ENCODE results near the gene ZNF839. TPM values are rescaled to one million over a fixed set of nuclear protein-coding genes. Genes with fewer than 3 reads are reported as not detected.

Gene ZNF839
- total and polyA plus RNA-seq, 2 of the 4 experiments (the other 2 are of a cell fraction) = 5.7 to 10.7 TPM

DNA sequence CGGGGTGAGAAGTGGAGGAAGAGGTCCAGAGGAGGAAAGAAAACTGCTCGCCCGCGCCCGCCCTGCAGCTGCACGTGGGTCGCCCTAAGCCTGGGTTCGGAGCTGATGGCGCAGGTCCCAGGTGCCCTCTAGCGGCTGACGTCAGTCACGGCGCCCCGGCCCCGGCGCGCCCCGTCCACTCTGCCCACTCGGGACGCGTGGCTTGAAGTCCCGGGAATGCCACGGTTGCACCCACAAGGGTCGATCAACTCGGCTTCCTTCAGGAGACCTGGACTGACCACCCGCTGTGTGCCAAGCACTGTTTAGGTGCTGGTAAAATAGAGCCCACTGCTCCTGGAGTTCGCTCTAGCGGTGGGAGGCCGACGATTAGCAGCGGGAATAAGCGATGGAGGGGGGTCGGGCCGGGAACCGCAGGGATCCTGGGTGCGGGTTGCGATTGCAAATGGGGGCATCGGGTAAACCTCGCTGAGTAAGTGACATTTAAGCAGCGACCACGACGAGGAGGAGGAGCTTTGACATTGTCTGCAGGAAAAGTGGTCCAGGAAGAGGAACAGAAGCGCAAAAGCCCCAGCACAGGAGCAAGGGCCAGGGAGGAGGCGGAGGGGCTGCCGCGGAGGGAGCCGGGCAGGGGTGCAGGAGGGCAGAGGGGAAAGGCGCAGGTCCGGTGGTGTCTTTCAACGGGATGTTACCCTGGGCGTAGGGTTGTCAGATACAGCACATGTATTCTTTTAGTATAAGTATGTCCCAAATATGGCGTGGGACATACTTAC, 5.1 kb upstream of the ZNF839 start:
- no peaks in the 10 kb centered on the region for H4K20me1 ChIP-seq (ENCODE audit: insufficient read depth, low read length)
- peak overlapping the region; percentile 89 for H2AK9ac ChIP-seq (replicated peaks; ENCODE audit: low read depth, low read length, poor library complexity)
- H3K9me3 ChIP-seq (ENCODE audit: control insufficient read depth, insufficient read depth, low read length) = no peaks in the 10 kb centered on the region
- ChIA-PET POLR2A (ENCODE audit: unreplicated experiment) (interaction anchor here (0.9 kb wide), 1 partner anchor 9 kb away, joined by 3 read pairs; the partner anchor contains the start of gene MOK), CTCF (interaction anchor here (0.6 to 0.9 kb wide), 9 partner anchors 10 to 401 kb away, joined by 3 to 5 read pairs (median 3); partner anchors contain the start of gene MOK)
- peak overlapping the region; percentile 40; the same call in 1 of the 2 replicates for H3K56ac ChIP-seq (ENCODE audit: extremely low read depth, insufficient read depth, low read length)
- H3K9ac ChIP-seq (ENCODE audit: low read depth, low read length) = peak overlapping the region; percentile 77
- H4K5ac ChIP-seq (ENCODE audit: low read depth, low read length) = peak overlapping the region; percentile 39; the same call in 1 of the 2 replicates
- peak overlapping the region; percentile 61 to 88 for H4K8ac ChIP-seq (ENCODE audit: low read depth in 2 of 2, low read length in 2 of 2)
- intact Hi-C loops (cut with micrococcal nuclease) (loop anchor here (1.0 to 2.0 kb wide), 5 partner anchors 79 to 353 kb away; partner anchors contain the start of genes HSP90AA1 and WDR20), in situ Hi-C loops (cut with MboI; ENCODE audit: low sequenced_read_pairs) (loop anchor here (5.0 to 25.0 kb wide), 5 partner anchors 77 to 552 kb away; partner anchors contain the start of genes DYNC1H1, HSP90AA1 and PPP2R5C), dilution Hi-C loops (cut with HindIII; ENCODE audit: low sequenced_read_pairs, unreplicated experiment) (no loop called here)
- peaks cover 14% of the 10 kb centered on the region for H3K9me1 ChIP-seq (ENCODE audit: insufficient read depth, low read length)
- DNase-seq (peak; percentile 79), ATAC-seq (ENCODE audit: low read depth) (peak; percentile 77)
- peak overlapping the region; percentile 77 for H4K91ac ChIP-seq (ENCODE audit: insufficient read depth, low read depth, low read length)
- H3K27ac ChIP-seq (ENCODE audit: insufficient read depth, low read length) = peak overlapping the region; percentile 19; the same call in 1 of the 2 replicates
- no peaks in the 10 kb centered on the region for H3K36me3 ChIP-seq (ENCODE audit: control insufficient read depth, insufficient read depth, low read length)
- H3K4me3 ChIP-seq (ENCODE audit: insufficient read depth, low read depth, low read length) = peak overlapping the region; percentile 46
- peak overlapping the region; percentile 93 for H3K4me2 ChIP-seq (ENCODE audit: low read depth, low read length)
- no peaks in the 10 kb centered on the region for H3K27me3 ChIP-seq (ENCODE audit: control insufficient read depth, insufficient read depth, low read length)
- BruUV-seq (replicated peaks) = no TSS peak
- peak overlapping the region; percentile 94; the same call in 1 of the 3 replicates for H2BK15ac ChIP-seq (ENCODE audit: low read depth, low read length)
- peak overlapping the region; percentile 93 for H3K23ac ChIP-seq (ENCODE audit: low read depth, low read length)
- H3K79me1 ChIP-seq (ENCODE audit: low read depth in 1 of 2, low read length in 2 of 2) = peaks cover 0 to 11% of the 10 kb centered on the region in 2 experiments; a peak in 2 of 4 replicates
- peak overlapping the region; percentile 92 for H3K4ac ChIP-seq (ENCODE audit: low read depth, low read length)
- H3K14ac ChIP-seq (replicated peaks; ENCODE audit: low read depth, low read length) = peak overlapping the region; percentile 92
- H2AFZ ChIP-seq (replicated peaks; ENCODE audit: low read length, poor library complexity) = peak overlapping the region; percentile 98
- H2BK20ac ChIP-seq (ENCODE audit: low read depth, low read length) = peak overlapping the region; percentile 91
- no peak overlapping the region; the same call in 1 of the 2 replicates for H3K18ac ChIP-seq (ENCODE audit: low read depth, low read length)
- peak overlapping the region; percentile 96 for H2BK120ac ChIP-seq (ENCODE audit: low read depth, low read length)
- H2BK5ac ChIP-seq (ENCODE audit: low read depth, low read length, poor library complexity, severe bottlenecking) = peak overlapping the region; percentile 52
- 3% methylated on average over 37 of the region's 52 CpGs; no CpG with 5 or more reads in 1 of the 2 experiments for WGBS, 2 experiments (ENCODE audit: extremely low coverage in 2 of 2, insufficient read length in 1 of 2)
- peak overlapping the region; percentile 30; the same call in 1 of the 2 replicates for H2AK5ac ChIP-seq (ENCODE audit: low read depth, low read length)
- peaks cover 11% of the 10 kb centered on the region for H3K4me1 ChIP-seq (ENCODE audit: control insufficient read depth, insufficient read depth, low read length)
- TF ChIP-seq CEBPB (IDR thresholded peaks at IDR 0.05; ENCODE audit: low read depth, low read length) (no peak), CHD1 (IDR thresholded peaks at IDR 0.05; ENCODE audit: low read depth, low read length) (no peak), MAZ (IDR thresholded peaks at IDR 0.05; ENCODE audit: borderline replicate concordance, low read depth, low read length) (peak; percentile 38; the same call in 1 of the 2 replicates), SMC3 (IDR thresholded peaks at IDR 0.05; ENCODE audit: low read depth, low read length) (peak; percentile 82), RFX5 (IDR thresholded peaks at IDR 0.05; ENCODE audit: low read depth, low read length) (no peak), RCOR1 (IDR thresholded peaks at IDR 0.05; ENCODE audit: insufficient replicate concordance, low read length) (no peak), POLR2A (IDR thresholded peaks at IDR 0.05; ENCODE audit: low read depth, low read length) (0 out of 2 replicates have a peak, but pooled peaks have one; percentile 35), FOS (IDR thresholded peaks at IDR 0.05; ENCODE audit: low read depth, low read length) (no peak), BHLHE40 (IDR thresholded peaks at IDR 0.05; ENCODE audit: low read depth, low read length) (peak; percentile 76), MAFK (IDR thresholded peaks at IDR 0.05; ENCODE audit: low read depth, low read length) (no peak), MXI1 (IDR thresholded peaks at IDR 0.05; ENCODE audit: borderline replicate concordance, low read depth, low read length) (peak; percentile 99), NFE2L2 (IDR thresholded peaks at IDR 0.05; ENCODE audit: low read depth, low read length) (no peak)
- TF ChIP-seq, protein P1, sequence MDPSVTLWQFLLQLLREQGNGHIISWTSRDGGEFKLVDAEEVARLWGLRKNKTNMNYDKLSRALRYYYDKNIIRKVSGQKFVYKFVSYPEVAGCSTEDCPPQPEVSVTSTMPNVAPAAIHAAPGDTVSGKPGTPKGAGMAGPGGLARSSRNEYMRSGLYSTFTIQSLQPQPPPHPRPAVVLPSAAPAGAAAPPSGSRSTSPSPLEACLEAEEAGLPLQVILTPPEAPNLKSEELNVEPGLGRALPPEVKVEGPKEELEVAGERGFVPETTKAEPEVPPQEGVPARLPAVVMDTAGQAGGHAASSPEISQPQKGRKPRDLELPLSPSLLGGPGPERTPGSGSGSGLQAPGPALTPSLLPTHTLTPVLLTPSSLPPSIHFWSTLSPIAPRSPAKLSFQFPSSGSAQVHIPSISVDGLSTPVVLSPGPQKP (IDR thresholded peaks at IDR 0.05; ENCODE audit: borderline replicate concordance, low read depth, low read length) = no peak
- TF ChIP-seq, protein P2, sequence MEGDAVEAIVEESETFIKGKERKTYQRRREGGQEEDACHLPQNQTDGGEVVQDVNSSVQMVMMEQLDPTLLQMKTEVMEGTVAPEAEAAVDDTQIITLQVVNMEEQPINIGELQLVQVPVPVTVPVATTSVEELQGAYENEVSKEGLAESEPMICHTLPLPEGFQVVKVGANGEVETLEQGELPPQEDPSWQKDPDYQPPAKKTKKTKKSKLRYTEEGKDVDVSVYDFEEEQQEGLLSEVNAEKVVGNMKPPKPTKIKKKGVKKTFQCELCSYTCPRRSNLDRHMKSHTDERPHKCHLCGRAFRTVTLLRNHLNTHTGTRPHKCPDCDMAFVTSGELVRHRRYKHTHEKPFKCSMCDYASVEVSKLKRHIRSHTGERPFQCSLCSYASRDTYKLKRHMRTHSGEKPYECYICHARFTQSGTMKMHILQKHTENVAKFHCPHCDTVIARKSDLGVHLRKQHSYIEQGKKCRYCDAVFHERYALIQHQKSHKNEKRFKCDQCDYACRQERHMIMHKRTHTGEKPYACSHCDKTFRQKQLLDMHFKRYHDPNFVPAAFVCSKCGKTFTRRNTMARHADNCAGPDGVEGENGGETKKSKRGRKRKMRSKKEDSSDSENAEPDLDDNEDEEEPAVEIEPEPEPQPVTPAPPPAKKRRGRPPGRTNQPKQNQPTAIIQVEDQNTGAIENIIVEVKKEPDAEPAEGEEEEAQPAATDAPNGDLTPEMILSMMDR (conservative IDR thresholded peaks at IDR 0.05; ENCODE audit: low read depth, low read length) = peak; percentile 94

All from IMR-90 (cell line).